Endothelial cell of umbilical vein (primary cell): ENCODE data around the gene RNU7-1. TPM values are rescaled to one million over a fixed set of nuclear protein-coding genes. Genes with fewer than 3 reads are reported as not detected.

Source experiments
- BruUV-seq: library from RNA; stranded (reverse); fragments of 400-500 nt; replicated peaks from 2 replicates; lab custom pipeline; 2021; lab: Mats Ljungman, UMichigan
- CTCF ChIA-PET: fragments of 300-600, 350-600 bp; sonication (Branson Sonifier 250); formaldehyde crosslinking; loops from one replicate; lab custom pipeline; 2021; ENCODE audit warnings: antibody characterized with exemption, inconsistent platforms; lab: Charles Lee
- POLR2A ChIA-PET: fragments of 300-600, 350-600 bp; sonication (Branson Sonifier 250); formaldehyde crosslinking; loops from one replicate; lab custom pipeline; 2021; ENCODE audit warnings: antibody characterized with exemption, inconsistent platforms; lab: Charles Lee
- DNase-seq: peaks from one replicate; pipeline ENCODE4 v3.0.0-alpha.2; 2011; ENCODE audit warnings: low read depth, low spot score
- FAIRE-seq: peaks from 2 replicates; lab custom pipeline; 2011; peaks lifted over from hg19 to GRCh38; lab: Jason Lieb, UNC
- H2AFZ ChIP-seq: 2 replicates; pipeline ENCODE4 v1.6.0; 2012; ENCODE audit warnings: low read depth, low read length, control low read depth, inconsistent platforms
- H3K27ac ChIP-seq: 2 replicates; pipeline ENCODE4 v1.5.1; 2011; ENCODE audit warnings: low read depth, mild to moderate bottlenecking, control low read depth, low read length, moderate library complexity; ENCODE audit not compliant: insufficient read depth
- H3K27me3 ChIP-seq, 2 experiments: 2 replicates each; pipeline versions ENCODE4 v1.6.0 to v1.6.1; 2011; ENCODE audit warnings: low read length in 2 of 2, mixed read lengths in 1 of 2; ENCODE audit not compliant: control insufficient read depth in 2 of 2, insufficient read depth in 2 of 2
- H3K36me3 ChIP-seq, 2 experiments: 2 replicates in 1 of 2; 3 replicates in 1 of 2; pipeline ENCODE4 v1.5.1; 2011; ENCODE audit warnings: low read length in 2 of 2, mild to moderate bottlenecking in 1 of 2, moderate library complexity in 1 of 2; ENCODE audit not compliant: control insufficient read depth in 2 of 2, insufficient read depth in 2 of 2; ENCODE audit errors: extremely low read depth in 1 of 2
- H3K4me1 ChIP-seq: 3 replicates; pipeline ENCODE4 v1.5.1; 2011; ENCODE audit warnings: mild to moderate bottlenecking, low read length; ENCODE audit not compliant: control insufficient read depth, insufficient read depth; ENCODE audit errors: extremely low read depth
- H3K4me2 ChIP-seq: 2 replicates; pipeline ENCODE4 v1.6.1; 2011; ENCODE audit warnings: low read length, control low read depth, mixed read lengths; ENCODE audit not compliant: insufficient read depth
- H3K4me3 ChIP-seq, 3 experiments: fragments of 200-600 bp in 1 of 3; sonication (generic), shearing (Covaris generic) in 1 of 3; replicated peaks in 1 of 3; 2 replicates each; pipeline ENCODE4 v1.5.1; 2011 to 2016; ENCODE audit warnings: control low read depth in 3 of 3, low read length in 3 of 3, mild to moderate bottlenecking in 2 of 3, inconsistent platforms in 1 of 3, low read depth in 1 of 3, moderate library complexity in 1 of 3; ENCODE audit not compliant: insufficient read depth in 1 of 3
- H3K79me2 ChIP-seq: 2 replicates; pipeline ENCODE4 v1.6.0; 2012; ENCODE audit warnings: low read length, inconsistent platforms; ENCODE audit not compliant: control insufficient read depth, insufficient read depth
- H3K9ac ChIP-seq: replicated peaks from 2 replicates; pipeline ENCODE3; 2011; ENCODE audit warnings: low read length, control low read depth; ENCODE audit not compliant: insufficient read depth; ENCODE audit errors: extremely low read depth
- H3K9me1 ChIP-seq: replicated peaks from 3 replicates; pipeline ENCODE4 v1.6.0; 2011; ENCODE audit warnings: mild to moderate bottlenecking, low read length; ENCODE audit not compliant: control insufficient read depth, insufficient read depth; ENCODE audit errors: extremely low read depth
- H3K9me3 ChIP-seq: replicated peaks from 2 replicates; pipeline ENCODE4 v1.5.1; 2012; ENCODE audit warnings: low read length, inconsistent platforms; ENCODE audit not compliant: control insufficient read depth, insufficient read depth
- H4K20me1 ChIP-seq: replicated peaks from 2 replicates; pipeline ENCODE3; 2011; ENCODE audit warnings: mild to moderate bottlenecking, low read length; ENCODE audit not compliant: control insufficient read depth, insufficient read depth; ENCODE audit errors: extremely low read depth
- EZH2 ChIP-seq: IDR thresholded peaks from 2 replicates; pipeline ENCODE4 v1.6.1; 2012; ENCODE audit warnings: borderline replicate concordance, low read depth, mild to moderate bottlenecking, moderate library complexity, low read length, inconsistent platforms; ENCODE audit not compliant: severe bottlenecking
- FOS ChIP-seq: IDR thresholded peaks from 2 replicates; pipeline ENCODE4 v1.6.1; 2011; ENCODE audit warnings: mild to moderate bottlenecking, low read length, moderate library complexity, borderline replicate concordance; ENCODE audit not compliant: insufficient read depth
- GATA2 ChIP-seq: IDR thresholded peaks from 2 replicates; pipeline ENCODE4 v1.7.0; 2011; ENCODE audit warnings: low read depth, mild to moderate bottlenecking, moderate library complexity, mixed read lengths, low read length; ENCODE audit not compliant: insufficient read length, insufficient read depth
- JUN ChIP-seq: IDR thresholded peaks from 2 replicates; pipeline ENCODE4 v1.6.1; 2011; ENCODE audit warnings: borderline replicate concordance, low read depth; ENCODE audit not compliant: insufficient read length, insufficient read depth
- MYC ChIP-seq: IDR thresholded peaks from one replicate; pipeline ENCODE4 v1.6.1; 2011; ENCODE audit warnings: mild to moderate bottlenecking, low read depth, low read length
- POLR2A ChIP-seq: IDR thresholded peaks from 2 replicates; pipeline ENCODE4 v1.6.1; 2012; ENCODE audit warnings: low read depth, mild to moderate bottlenecking, control low read depth, low read length
- POLR2AphosphoS5 ChIP-seq: IDR thresholded peaks from 2 replicates; pipeline ENCODE4 v1.6.1; 2012; ENCODE audit warnings: low read depth, mild to moderate bottlenecking, control low read depth, low read length, moderate library complexity; ENCODE audit not compliant: insufficient read depth
- dilution Hi-C: fragments of 300-500 bp; cut with MboI; formaldehyde crosslinking; loops from one replicate; pipeline ENCODE4 v1.15.0; 2019; ENCODE audit warnings: low sequenced_read_pairs; ENCODE audit not compliant: extremely low pct_ligation_motif_present
- intact Hi-C: fragments of 100-400 bp; cut with micrococcal nuclease; formaldehyde crosslinking; loops from one replicate; pipeline ENCODE4 v1.10.0; 2022
- polyA plus RNA-seq, 4 experiments: library from polyadenylated mRNA; depleted of rRNA in 3 of 4; stranded (reverse) in 3 of 4; unstranded in 1 of 4; fragments of >200 nt; gene quantifications; 2 replicates each; pipeline versions ENCODE4 v1.2.1 to v1.2.3, GENCODE V29; 2011 to 2012; ENCODE audit warnings: missing spikeins in 1 of 4
- total RNA-seq: library from RNA; stranded (reverse); gene quantifications from 2 replicates; pipeline ENCODE4 v1.2.3, GENCODE V29; 2021
- TF ChIP-seq, protein P1 (sequence below), 2 donors: IDR thresholded peaks; 1 replicate in 1 of 2; 2 replicates in 1 of 2; pipeline ENCODE4 v1.5.1; 2011; ENCODE audit warnings: low read length in 2 of 2, mild to moderate bottlenecking in 2 of 2, moderate library complexity in 2 of 2, control low read depth in 1 of 2, inconsistent platforms in 1 of 2, low read depth in 1 of 2; ENCODE audit not compliant: insufficient read depth in 1 of 2; ENCODE audit errors: extremely low read depth in 1 of 2
- TF ChIP-seq, protein P2 (sequence below): IDR thresholded peaks from 2 replicates; pipeline ENCODE4 v1.6.1; 2011; ENCODE audit not compliant: insufficient read depth, insufficient read length

Gene RNU7-1
- total and polyA plus RNA-seq, 2 donors (not counting 3 experiments of a cell fraction or from before 2014, with no cell fraction given): not detected

GRCh38 chr12:6937481-6938352, 5.9 kb upstream of the RNU7-1 start:
- DNase-seq: peak; percentile 96
- H3K4me1 ChIP-seq: peaks cover 21% of the 10 kb centered on the region
- H3K4me2 ChIP-seq: peak overlapping the region; percentile 34
- POLR2A ChIA-PET: interaction anchor here (1.4 to 2.8 kb wide), 2 partner anchors 9 to 12 kb away, joined by 4 to 16 read pairs; no protein-coding TSS in a partner anchor
- H3K36me3 ChIP-seq: peaks cover 3 to 36% of the 10 kb centered on the region in 2 experiments
- H3K79me2 ChIP-seq: peaks cover 8% of the 10 kb centered on the region
- H3K9ac ChIP-seq: peak overlapping the region; percentile 59
- FAIRE-seq: peak; percentile 99
- H2AFZ ChIP-seq: no peak overlapping the region
- H3K27me3 ChIP-seq: no peaks in the 10 kb centered on the region
- dilution Hi-C loops (no loop called here), intact Hi-C loops (loop anchor here (1.0 kb wide), 3 partner anchors 13 to 68 kb away; partner anchors contain the start of genes EMG1 and PHB2)
- H4K20me1 ChIP-seq: no peaks in the 10 kb centered on the region
- no peaks in the 10 kb centered on the region for H3K9me3 ChIP-seq
- peak overlapping the region in 2 of 3 experiments; percentile 15 to 51 for H3K4me3 ChIP-seq
- BruUV-seq: TSS peak; percentile 62
- H3K27ac ChIP-seq: peak overlapping the region; percentile 41
- no peaks in the 10 kb centered on the region for H3K9me1 ChIP-seq
- CTCF ChIA-PET: interaction anchor here (0.5 to 5.3 kb wide), 15 partner anchors 9 to 172 kb away, joined by 3 to 94 read pairs (median 6); partner anchors contain the start of genes ATN1, EMG1, ENO2 and PHB2
- TF ChIP-seq GATA2 (no peak), MYC (peak; percentile 86), JUN (no peak), POLR2AphosphoS5 (peak; percentile 97), POLR2A (peak; percentile 94), FOS (peak; percentile 33), EZH2 (no peak)
- TF ChIP-seq, protein P1, sequence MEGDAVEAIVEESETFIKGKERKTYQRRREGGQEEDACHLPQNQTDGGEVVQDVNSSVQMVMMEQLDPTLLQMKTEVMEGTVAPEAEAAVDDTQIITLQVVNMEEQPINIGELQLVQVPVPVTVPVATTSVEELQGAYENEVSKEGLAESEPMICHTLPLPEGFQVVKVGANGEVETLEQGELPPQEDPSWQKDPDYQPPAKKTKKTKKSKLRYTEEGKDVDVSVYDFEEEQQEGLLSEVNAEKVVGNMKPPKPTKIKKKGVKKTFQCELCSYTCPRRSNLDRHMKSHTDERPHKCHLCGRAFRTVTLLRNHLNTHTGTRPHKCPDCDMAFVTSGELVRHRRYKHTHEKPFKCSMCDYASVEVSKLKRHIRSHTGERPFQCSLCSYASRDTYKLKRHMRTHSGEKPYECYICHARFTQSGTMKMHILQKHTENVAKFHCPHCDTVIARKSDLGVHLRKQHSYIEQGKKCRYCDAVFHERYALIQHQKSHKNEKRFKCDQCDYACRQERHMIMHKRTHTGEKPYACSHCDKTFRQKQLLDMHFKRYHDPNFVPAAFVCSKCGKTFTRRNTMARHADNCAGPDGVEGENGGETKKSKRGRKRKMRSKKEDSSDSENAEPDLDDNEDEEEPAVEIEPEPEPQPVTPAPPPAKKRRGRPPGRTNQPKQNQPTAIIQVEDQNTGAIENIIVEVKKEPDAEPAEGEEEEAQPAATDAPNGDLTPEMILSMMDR (IDR thresholded peaks at IDR 0.05; ENCODE audit: extremely low read depth in 1 of 2, insufficient read depth in 1 of 2, low read depth in 1 of 2, low read length in 2 of 2): peak; percentile 90 to 98
- TF ChIP-seq, protein P2, sequence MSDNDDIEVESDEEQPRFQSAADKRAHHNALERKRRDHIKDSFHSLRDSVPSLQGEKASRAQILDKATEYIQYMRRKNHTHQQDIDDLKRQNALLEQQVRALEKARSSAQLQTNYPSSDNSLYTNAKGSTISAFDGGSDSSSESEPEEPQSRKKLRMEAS: peak; percentile 84
